HG03060 (cell line): ENCODE data around the gene STIL.
"Not testable (repeated sequence)": the region's sequence is repeated elsewhere in the genome, so short reads cannot be mapped to it uniquely, and the experiment has no call there.

Source experiments
- ATAC-seq: cut with Tn5 transposase; IDR thresholded peaks from one replicate; pipeline ENCODE4 v1.9.1; 2021; ENCODE audit warnings: low read depth, moderate number of reproducible peaks; ENCODE audit not compliant: unreplicated experiment

STIL gene

GRCh38 chr1:47203504-47203903 lies 110.4 kb downstream of the STIL start:
- not testable (repeated sequence) for ATAC-seq

GRCh38 chr1:47201179-47201578 lies 112.8 kb downstream of the STIL start:
- ATAC-seq = no peak
